NCI-H1930 (cell line): ENCODE data around the gene SLAMF1.
"Not testable (repeated sequence)": the region's sequence is repeated elsewhere in the genome, so short reads cannot be mapped to it uniquely, and the experiment has no call there.

Source experiments
- DNase-seq, 2 experiments: peaks; one replicate each; lab custom pipeline; 2025; lab: John Stamatoyannopoulos, UW

SLAMF1 gene

DNA sequence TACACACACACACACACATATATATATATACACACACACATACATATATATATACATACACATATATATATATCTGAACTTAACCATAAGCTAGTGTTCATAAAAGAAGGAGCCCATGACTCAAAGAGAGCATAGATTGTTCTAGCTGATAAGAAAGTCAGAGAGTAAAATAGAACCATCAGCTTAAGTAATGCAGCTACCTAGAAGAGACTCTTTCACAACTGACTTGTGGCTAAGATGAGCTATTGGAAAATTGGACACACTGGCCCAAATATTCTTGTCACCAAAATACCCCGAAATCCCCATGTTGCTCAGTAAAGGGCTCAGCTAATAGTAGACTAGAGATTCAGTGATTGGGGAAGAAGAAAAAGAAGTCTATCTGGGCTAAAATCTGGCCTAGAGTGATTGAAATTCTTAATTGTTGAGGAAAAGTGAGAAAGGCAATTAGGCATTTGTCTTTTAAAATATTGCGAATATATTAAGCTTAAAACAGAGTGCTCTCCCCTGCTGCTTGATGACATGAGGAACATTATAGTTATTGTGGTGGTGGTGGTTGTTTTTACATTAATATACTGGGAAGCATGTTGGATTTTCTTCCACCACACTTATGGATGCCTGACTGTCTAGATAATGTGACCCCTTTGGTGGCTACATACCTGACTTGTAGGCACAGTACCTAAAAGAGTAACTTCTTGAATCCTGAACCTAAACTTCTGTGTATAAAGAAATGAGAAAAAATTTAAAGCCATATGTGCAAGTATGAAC is 6.3 kb downstream of the SLAMF1 start:
- no peak for DNase-seq

GRCh38 chr1:160639652-160640051 is 7.2 kb downstream of the SLAMF1 start:
- DNase-seq, result no peak

DNA sequence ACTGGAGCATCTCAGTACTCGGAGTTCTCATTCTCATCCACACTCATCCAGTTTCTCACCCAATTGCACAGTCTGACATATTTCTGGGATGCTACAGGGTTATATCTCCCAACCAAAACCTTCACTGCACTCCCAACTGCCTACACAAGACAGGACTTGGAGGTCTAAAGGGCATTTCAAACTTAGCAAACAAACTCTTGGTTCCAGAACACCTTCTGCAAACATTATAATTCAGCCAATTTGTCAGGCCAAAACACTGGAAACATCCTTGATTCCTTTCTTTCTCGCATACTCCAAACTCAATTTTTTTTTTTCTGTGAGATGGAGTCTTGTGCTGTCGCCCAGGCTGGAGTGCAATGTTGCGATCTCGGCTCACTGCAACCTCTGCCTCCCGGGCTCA is 7.9 kb downstream of the SLAMF1 start:
- DNase-seq, result no peak

DNA sequence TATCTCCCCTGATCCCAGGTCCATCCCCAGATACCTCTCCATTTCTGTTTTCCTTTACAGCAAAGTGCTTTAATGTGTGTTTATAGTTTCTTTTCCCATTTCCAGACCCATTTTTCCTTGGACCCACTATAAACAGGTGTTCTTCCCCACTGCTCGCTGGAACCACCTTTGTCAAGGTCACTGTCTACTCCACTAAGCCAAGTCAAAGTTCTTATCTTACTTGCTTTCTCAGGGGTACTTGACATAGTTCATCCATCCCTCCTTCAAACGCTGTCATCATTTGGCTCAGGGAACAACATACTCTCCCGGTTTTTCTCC is 8.3 kb downstream of the SLAMF1 start:
- DNase-seq, result no peak

DNA sequence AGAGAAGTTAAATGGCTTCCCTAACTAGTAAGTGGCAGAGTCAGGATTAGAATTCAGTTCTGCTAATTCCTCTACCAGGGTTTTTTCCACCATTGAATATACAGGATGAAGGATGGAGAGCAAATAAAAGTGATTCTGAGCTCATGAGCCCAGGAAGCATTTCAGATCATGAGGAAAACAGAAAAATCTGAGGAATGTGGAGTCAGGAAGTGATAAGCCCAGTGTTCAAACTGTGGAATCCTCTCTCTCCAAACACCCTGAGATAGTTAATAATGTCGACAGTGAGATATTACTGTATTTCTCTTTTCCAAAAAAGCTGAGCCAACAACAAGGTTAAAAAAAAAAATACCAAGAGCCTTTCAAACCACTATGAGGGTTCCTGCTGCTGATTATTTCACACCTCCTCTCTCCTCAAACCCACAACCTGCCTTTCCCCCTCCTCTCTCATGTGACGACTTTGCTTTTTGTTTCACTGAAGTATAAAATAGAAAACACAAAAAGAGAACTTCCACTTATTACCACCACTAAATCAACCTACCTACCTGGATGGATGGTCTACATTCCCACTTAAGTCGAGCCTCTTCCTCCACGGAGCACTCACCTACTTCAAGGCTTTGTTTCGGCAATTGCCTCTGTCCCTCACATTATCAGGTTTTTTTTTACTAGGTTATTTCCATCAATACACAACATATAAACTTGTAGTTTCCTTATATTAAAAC is 8.9 kb downstream of the SLAMF1 start:
- no peak for DNase-seq

DNA sequence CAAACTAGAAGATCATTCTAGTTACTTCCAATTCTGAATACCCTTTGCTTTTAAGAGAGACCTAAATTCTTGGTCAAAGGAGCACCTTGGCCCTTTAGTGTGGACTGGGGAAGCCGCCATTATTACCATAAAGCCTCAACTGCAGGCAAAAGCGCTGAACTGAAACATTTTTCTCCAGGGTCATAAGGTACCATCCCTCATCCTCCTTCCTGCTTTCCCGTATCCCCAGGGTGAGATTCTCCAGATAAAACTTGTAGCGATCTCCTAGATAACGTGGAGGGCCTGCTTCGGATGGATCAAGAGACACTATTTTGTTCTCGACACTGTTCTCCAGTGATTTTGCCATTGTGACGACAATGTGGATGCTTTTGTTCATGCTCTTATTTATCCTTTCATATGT is 9.8 kb downstream of the SLAMF1 start:
- no peak for DNase-seq

DNA sequence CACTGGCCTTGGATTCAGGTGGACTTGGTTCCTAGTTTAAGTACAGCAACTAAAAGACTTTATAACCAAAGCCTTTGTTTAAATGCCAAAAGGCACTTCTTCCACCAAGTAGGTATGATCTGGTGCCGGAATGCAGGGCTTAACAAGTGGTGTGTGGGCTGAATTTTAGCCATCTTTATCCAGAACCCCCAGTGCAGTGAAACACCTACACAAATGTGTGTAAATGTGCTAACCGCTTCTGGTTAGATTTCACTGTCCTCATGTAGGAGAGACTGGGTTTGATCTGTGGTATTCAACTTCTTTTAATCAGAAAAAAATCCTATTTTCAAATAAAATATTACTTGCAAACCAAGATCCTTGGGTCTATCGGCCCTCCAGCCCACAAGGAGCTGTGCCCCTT is 10.3 kb downstream of the SLAMF1 start:
- DNase-seq, result no peak

DNA sequence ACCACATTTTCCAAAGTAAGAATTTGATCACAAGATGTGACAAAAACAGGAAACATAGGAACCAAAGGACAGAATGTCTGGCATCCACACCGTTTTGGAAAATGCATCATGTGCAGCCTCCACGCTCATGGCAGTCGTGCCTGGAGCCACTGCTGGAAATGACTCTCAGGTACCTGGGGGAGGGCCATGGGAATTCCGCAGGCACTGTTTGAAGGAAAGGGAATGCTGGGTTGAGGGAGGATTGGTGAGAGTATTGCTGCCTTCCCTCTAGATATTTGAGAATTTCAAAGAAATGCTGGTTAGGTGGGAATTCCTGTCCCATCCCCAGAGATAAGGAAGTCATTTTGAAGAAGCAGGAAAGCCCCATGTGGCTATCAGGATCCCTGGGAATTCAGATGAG is 10.8 kb downstream of the SLAMF1 start:
- DNase-seq, result no peak

- no peak for DNase-seq
Measured at GRCh38 chr1:160634543-160635491, 12.0 kb downstream of the SLAMF1 start.

DNA sequence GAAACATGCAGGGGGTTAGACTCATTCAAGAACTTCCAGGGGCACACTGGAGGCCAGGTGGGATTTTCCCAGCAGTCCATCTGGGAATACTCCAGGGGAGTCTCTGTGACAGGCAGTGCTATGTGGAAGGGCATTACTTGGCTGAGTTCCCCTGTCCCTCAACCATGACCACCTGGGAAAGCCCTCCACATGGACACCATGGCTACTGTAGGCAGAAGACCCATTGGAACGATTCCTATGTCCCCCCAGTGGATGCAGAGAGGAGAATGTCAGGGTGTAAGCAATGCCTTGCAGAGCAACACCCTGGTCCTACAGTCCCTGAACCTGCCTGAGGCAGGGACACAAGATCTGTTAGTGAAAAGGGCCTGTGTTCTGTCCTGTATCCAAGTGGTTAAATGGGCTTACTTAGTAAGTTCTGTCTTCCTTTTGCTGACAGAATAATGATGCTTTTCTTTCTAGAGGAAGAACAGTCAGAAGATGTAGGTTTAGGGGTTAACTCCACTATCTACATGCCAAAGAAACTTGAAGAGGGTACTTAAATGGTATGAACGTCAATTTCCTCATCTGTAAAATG is 13.4 kb downstream of the SLAMF1 start:
- DNase-seq, result no peak

DNA sequence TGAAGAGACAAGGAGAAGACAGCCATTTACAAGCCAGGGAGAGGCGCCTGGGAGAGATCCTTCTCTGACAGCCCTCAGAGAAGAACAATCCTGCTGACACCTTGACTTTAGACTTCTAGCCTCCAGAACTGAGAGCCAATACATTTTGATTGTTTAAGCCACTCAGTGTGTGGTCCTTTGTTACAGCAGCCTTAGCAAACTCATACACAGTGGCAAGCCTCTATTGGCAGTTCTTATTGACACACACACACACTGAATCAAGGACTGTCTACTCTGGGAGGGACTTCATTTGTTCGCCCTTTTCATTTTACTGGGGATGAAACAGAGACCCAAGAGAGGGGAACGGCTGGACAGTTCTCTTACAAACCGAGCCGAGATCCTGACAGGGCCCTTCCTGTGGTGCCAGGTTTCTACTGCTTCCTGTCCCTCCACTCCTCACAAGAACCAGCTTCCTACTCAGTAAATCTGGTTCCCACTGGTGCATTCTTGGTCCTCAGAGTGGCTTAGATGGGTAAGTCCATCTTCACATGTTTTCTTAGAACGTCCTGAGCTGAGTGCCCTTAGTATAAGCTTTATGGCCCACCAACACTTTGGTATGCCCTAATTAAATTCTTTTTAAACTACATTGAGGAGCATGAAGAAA is 14.7 kb downstream of the SLAMF1 start:
- no peak for DNase-seq

GRCh38 chr1:160630523-160631451 is 16.1 kb downstream of the SLAMF1 start:
- no peak for DNase-seq

GRCh38 chr1:160629286-160630210 is 17.3 kb downstream of the SLAMF1 start:
- no peak for DNase-seq

DNA sequence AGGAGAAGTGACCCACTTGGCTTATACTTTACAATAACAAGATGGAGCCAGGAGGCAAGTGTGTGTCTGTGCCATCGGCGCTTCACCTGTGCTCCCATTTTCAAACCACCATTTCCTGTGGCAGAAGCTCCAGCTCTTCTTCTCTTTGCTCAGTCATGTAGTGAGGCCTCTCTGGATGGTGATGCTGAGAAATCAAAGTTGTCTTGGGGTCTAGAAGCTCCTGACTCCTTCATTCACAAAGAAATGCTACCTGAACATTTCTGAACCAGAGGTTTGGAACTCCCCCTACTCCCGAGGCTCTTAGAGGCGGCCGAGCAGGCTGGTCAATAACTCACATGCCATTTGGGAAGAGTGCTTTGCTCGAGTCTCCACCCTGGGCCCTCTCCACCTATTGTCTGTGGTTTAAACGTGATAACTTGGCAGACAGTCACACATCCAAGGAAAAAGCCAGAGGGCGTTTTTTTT is 18.0 kb downstream of the SLAMF1 start:
- DNase-seq, result no peak

DNA sequence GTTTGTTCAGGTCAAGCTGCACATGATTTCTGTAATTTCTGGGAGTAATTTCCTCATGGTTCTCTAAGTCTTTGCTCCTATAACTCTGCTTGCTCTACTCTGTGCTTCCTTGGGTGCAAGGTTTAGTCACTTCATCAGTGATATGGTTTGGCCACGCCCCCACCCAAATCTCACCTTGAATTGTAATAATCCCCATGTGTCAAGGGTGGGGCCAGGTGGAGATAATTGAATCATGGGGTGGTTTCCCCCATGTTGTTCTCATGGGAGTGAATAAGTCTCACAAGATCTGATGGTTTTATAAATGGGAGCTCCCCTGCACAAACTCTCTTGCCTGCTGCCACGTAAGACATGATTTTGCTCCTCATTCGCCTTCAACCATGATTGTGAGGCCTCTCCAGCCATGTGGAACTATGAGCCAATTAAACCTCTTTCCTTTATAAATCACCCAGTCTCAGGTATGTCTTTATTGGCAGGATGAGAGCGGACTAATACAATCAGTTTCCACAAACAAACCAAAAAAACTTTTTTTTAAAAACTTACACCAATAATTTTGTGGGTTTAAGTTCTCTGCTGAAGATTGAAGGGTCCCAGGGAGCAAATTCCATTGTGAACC is 19.1 kb downstream of the SLAMF1 start:
- DNase-seq, result not testable (repeated sequence)

DNA sequence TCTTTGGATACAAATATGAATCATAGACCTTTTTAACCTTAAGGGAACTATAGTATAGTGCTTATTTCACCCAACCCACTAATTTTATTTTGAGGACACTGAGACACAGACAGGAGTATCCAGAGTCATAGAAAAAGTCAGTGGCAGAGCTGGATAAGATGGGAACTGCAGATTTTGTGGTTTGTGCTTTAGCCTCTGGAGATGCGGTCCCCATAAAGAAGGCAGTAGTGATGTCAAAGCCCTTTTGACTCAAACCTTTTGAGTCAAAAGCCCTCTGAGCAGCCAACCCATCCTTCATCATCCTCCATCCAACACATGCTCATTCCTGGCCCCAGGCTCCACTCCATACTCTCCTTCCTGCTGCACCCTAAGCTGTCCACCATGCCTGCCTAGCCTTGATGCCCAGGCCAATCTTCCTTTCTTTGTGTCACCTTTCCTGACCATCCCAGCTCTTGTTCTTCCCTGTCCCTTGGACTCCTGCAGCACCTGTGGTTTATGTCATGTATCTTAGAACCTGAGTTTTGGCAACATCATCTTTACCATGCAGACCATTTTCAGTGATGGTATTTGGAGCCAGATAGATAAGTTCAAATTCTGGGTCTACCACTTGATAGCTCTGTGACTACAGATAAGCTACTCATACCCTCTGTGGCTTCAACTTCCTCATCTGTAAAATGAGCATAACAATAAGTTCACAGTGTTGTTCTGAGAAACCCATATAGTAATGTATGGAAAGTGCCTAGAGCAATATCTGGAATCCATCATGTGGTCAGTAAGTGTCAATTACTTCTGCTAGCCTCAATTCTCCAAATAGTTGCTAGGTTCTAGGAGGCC is 20.1 kb downstream of the SLAMF1 start:
- DNase-seq, result no peak

DNA sequence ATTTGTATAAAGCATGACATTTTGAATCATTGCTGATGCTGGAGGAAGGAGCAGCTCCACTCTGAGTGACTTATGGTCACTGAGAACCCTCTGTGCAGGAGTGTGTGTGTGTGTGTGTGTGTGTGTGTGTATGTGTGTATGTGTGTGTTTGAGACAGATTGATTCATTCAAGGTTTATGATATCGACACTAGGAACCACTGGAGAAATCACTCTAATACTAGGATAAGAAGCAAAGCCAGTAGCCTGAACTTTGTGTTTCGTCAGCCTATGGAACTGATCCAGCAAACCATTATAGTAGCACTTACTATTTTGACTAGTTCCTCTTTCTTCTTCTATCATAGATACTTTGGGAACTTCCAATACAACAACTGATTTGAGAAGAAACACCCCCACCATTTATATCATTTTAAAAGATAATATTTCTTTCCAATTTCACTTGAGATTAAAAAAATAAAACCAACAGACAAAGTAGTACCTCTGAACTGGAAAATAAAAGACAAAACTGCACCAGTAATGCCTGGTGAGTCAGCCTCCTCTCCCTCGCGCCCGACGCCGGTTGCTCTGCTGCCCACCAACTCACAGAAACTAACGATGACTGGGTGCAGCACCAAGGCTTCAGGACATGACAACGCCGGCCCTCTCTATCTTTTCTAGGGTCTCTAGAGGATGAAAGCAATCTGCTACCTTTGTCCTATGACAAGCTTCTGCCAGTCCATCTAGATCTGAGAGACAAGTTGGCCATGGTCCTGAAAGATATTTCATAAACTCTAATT is 20.9 kb downstream of the SLAMF1 start:
- DNase-seq, result no peak
